ENCODE results near the gene E2F1.
"Not testable (repeated sequence)": the region's sequence is repeated elsewhere in the genome, so short reads cannot be mapped to it uniquely, and the experiment has no call there.

The E2F1 gene

GRCh38 chr20:33656783-33657703, 29.1 kb downstream of the E2F1 start:
- DNase-seq, result no peak

- no peak for DNase-seq
These were observed 30.0 kb downstream of the E2F1 start for GRCh38 chr20:33656010-33656782.

GRCh38 chr20:33655164-33655563, 31.0 kb downstream of the E2F1 start:
- no peak for DNase-seq

GRCh38 chr20:33654680-33655161, 31.5 kb downstream of the E2F1 start:
- no peak for DNase-seq

- DNase-seq, result no peak
These were observed 32.1 kb downstream of the E2F1 start for GRCh38 chr20:33653900-33654596.

GRCh38 chr20:33653218-33653899, 32.8 kb downstream of the E2F1 start:
- DNase-seq, result peak; percentile 48 to 52

- DNase-seq, result no peak
These were observed 34.6 kb downstream of the E2F1 start for GRCh38 chr20:33651562-33652048.

- DNase-seq, result no peak
These were observed 35.2 kb downstream of the E2F1 start for GRCh38 chr20:33650753-33651561.

GRCh38 chr20:33650111-33650752, 36.0 kb downstream of the E2F1 start:
- no peak for DNase-seq

GRCh38 chr20:33649201-33649681, 36.9 kb downstream of the E2F1 start:
- no peak for DNase-seq

- DNase-seq, result no peak
These were observed 37.7 kb downstream of the E2F1 start for GRCh38 chr20:33648396-33649004.

GRCh38 chr20:33647603-33648395, 38.4 kb downstream of the E2F1 start:
- DNase-seq, result peak in 1 of 2 donors; percentile 51

- not testable (repeated sequence) for DNase-seq
These were observed 39.1 kb downstream of the E2F1 start for GRCh38 chr20:33646959-33647602.

- DNase-seq, result no peak
These were observed 40.0 kb downstream of the E2F1 start for GRCh38 chr20:33646191-33646590.

GRCh38 chr20:33645396-33645795, 40.8 kb downstream of the E2F1 start:
- no peak for DNase-seq

- no peak for DNase-seq
These were observed 41.2 kb downstream of the E2F1 start for GRCh38 chr20:33645072-33645358.

GRCh38 chr20:33644313-33645071, 41.7 kb downstream of the E2F1 start:
- no peak for DNase-seq

GRCh38 chr20:33640287-33640686, 45.9 kb downstream of the E2F1 start:
- no peak for DNase-seq

All from CD4-positive, alpha-beta T cell treated with Interferon alpha-2 for 1 hour (primary cell).